Measurements from ENCODE around the gene HIF1A.

DNA sequence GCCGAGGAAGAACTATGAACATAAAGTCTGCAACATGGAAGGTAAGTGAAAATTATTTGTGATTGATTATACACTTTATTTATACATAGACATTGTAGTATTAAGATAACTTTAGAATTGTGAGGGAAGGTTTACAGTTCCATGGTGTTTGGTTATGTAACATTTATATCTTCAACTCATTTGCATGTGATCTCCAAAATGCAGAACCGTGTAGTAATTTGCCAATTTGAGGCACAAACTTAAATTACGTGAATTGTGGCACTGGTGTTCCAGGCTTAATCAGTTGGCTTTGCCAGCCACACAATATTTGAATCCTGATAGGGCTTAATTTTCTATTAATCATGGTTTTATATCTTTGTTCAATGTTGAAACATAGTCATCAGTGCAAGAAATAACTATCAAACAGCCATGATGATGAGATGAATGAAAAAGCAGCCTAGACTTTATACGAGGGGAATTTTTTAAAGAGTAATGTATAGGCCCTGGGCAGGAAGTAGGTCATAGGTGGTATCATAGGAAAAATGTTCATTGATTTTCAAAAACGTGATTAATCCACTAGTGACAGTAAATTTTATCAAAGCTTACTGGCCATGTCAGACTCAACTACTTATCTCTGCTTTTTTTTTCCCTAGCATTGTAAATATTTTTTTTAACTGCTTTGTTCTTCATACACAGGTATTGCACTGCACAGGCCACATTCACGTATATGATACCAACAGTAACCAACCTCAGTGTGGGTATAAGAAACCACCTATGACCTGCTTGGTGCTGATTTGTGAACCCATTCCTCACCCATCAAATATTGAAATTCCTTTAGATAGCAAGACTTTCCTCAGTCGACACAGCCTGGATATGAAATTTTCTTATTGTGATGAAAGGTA, 31.7 kb downstream of the HIF1A start:
- TF ChIP-seq, protein P1, sequence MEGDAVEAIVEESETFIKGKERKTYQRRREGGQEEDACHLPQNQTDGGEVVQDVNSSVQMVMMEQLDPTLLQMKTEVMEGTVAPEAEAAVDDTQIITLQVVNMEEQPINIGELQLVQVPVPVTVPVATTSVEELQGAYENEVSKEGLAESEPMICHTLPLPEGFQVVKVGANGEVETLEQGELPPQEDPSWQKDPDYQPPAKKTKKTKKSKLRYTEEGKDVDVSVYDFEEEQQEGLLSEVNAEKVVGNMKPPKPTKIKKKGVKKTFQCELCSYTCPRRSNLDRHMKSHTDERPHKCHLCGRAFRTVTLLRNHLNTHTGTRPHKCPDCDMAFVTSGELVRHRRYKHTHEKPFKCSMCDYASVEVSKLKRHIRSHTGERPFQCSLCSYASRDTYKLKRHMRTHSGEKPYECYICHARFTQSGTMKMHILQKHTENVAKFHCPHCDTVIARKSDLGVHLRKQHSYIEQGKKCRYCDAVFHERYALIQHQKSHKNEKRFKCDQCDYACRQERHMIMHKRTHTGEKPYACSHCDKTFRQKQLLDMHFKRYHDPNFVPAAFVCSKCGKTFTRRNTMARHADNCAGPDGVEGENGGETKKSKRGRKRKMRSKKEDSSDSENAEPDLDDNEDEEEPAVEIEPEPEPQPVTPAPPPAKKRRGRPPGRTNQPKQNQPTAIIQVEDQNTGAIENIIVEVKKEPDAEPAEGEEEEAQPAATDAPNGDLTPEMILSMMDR (IDR thresholded peaks at IDR 0.05; ENCODE audit: low read depth, low read length, missing input control): no peak
- no peak for TF ChIP-seq EGR1 (IDR thresholded peaks at IDR 0.05; ENCODE audit: low read depth in 2 of 2)
- TF ChIP-seq HNF4A (conservative IDR thresholded peaks at IDR 0.05): no peak
- TF ChIP-seq, protein P2, sequence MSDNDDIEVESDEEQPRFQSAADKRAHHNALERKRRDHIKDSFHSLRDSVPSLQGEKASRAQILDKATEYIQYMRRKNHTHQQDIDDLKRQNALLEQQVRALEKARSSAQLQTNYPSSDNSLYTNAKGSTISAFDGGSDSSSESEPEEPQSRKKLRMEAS (IDR thresholded peaks at IDR 0.05): no peak

All from liver (tissue), 3 donors.